NCI-H128 (cell line): Measurements from ENCODE around the gene DHRS4.
"Not testable (repeated sequence)": the region's sequence is repeated elsewhere in the genome, so short reads cannot be mapped to it uniquely, and the experiment has no call there.

Source experiments
- DNase-seq: peaks from one replicate; lab custom pipeline; 2025; ENCODE audit not compliant: unreplicated experiment; lab: John Stamatoyannopoulos, UW

DHRS4 gene

GRCh38 chr14:23981951-23982813 lies 28.6 kb downstream of the DHRS4 start:
- not testable (repeated sequence) for DNase-seq

GRCh38 chr14:23984891-23985602 lies 31.5 kb downstream of the DHRS4 start:
- DNase-seq, result no peak

GRCh38 chr14:23988223-23988606 lies 34.6 kb downstream of the DHRS4 start:
- DNase-seq, result not testable (repeated sequence)

- not testable (repeated sequence) for DNase-seq
Measured at GRCh38 chr14:23988607-23989363, 35.2 kb downstream of the DHRS4 start, which contains the start of gene DHRS4L2. TSS of gene DHRS4L2 (plus strand) at chr14:23988929. CDS start at chr14:23988948, 19 bp downstream.

- not testable (repeated sequence) for DNase-seq
Measured at GRCh38 chr14:23989734-23990445, 36.3 kb downstream of the DHRS4 start.

- DNase-seq, result not testable (repeated sequence)
Measured at GRCh38 chr14:23990961-23991360, 37.4 kb downstream of the DHRS4 start.

- not testable (repeated sequence) for DNase-seq
Measured at GRCh38 chr14:23993042-23993441, 39.5 kb downstream of the DHRS4 start.

GRCh38 chr14:23996009-23996408 lies 42.4 kb downstream of the DHRS4 start:
- not testable (repeated sequence) for DNase-seq

- not testable (repeated sequence) for DNase-seq
Measured at GRCh38 chr14:23996825-23997224, 43.3 kb downstream of the DHRS4 start.

- not testable (repeated sequence) for DNase-seq
Measured at GRCh38 chr14:23999640-24000039, 46.1 kb downstream of the DHRS4 start.

GRCh38 chr14:24001078-24001477 lies 47.5 kb downstream of the DHRS4 start:
- not testable (repeated sequence) for DNase-seq

GRCh38 chr14:24001679-24002078 lies 48.1 kb downstream of the DHRS4 start:
- not testable (repeated sequence) for DNase-seq

GRCh38 chr14:24006471-24006816 lies 52.9 kb downstream of the DHRS4 start:
- not testable (repeated sequence) for DNase-seq

- peak; percentile 2 for DNase-seq
Measured at GRCh38 chr14:24006817-24007652, 53.5 kb downstream of the DHRS4 start.

GRCh38 chr14:24011051-24011450 lies 57.5 kb downstream of the DHRS4 start:
- DNase-seq, result no peak

- DNase-seq, result not testable (repeated sequence)
Measured at GRCh38 chr14:24012726-24013273, 59.2 kb downstream of the DHRS4 start.

- peak; percentile 37 for DNase-seq
Measured at GRCh38 chr14:24013654-24014514, 60.3 kb downstream of the DHRS4 start.

GRCh38 chr14:24015745-24016144 lies 62.2 kb downstream of the DHRS4 start:
- not testable (repeated sequence) for DNase-seq
